ENCODE measurements around the gene IRAK4.

IRAK4 gene

DNA sequence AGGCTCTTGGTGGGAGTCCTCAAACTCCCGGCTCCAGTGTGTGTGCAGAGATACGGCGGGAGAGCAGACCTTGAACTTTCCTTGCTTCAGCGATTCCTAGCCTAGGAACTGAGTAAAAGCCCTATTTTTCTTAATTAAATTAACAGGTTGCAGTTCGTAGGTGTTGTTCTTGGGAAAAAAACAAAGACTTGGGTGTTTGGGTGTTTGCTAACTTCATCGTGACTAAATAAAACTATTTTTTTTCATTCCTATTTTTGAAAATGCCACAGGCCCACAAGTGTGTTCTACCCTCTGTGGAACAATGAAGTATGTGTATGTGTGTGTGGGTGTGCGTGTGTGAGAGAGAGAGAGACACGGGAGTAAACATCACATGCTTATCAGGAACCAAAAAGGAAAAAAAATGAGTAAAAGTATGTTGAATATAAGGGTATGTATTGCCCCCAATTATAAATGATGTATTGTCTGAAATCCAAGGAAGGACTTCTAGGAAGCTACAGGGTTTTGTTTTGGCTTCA, 77.8 kb downstream of the IRAK4 start:
- DNase-seq (ENCODE audit: low spot score): peak; percentile 27

All from GM03348 (cell line).